HEK293T (cell line): ENCODE results near the gene APOLD1.

Experiments used
- ARNT ChIP-seq: fragments of 450-650 bp; IDR thresholded peaks from 2 replicates; pipeline ENCODE4 v1.6.1; 2017; ENCODE audit warnings: mild to moderate bottlenecking
- FOXM1 ChIP-seq: fragments of 450-650 bp; IDR thresholded peaks from 2 replicates; pipeline ENCODE4 v1.6.1; 2017; ENCODE audit warnings: mild to moderate bottlenecking, borderline replicate concordance
- ZNF384 ChIP-seq: fragments of 450-650 bp; IDR thresholded peaks from 2 replicates; pipeline ENCODE4 v1.6.1; 2016

DNA sequence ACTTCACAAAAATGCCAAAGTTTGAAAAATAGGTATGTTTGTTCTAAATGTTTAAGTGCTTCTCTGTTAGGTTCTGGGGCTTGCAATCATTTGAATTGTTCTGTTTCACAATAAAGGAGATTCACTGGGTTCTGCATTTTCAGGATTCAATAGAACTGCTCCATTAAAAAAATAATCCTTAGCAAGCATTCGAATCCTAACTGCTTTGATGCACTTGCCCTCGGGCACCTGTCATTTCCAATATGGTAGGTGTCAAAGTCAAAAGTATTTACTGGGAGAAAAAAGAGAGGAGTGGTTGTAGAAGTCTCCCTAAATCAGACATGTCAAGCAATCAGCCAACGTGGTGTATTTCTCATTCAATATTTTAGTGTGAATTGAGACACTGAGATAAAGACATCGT lies 5.5 kb downstream of the APOLD1 start:
- no peak for TF ChIP-seq FOXM1
- no peak for TF ChIP-seq ARNT
- TF ChIP-seq ZNF384: no peak
